ENCODE data around the gene TSPAN3.
A peak's percentile ranks its signal among the peaks of the same experiment; 100 is the strongest.

- TF ChIP-seq CTCF (IDR thresholded peaks at IDR 0.05; ENCODE audit: insufficient read depth, low read length) = no peak
- TF ChIP-seq GABPA (IDR thresholded peaks at IDR 0.05; ENCODE audit: low read depth) = peak; percentile 71
- peak; percentile 86 for TF ChIP-seq POLR2AphosphoS5 (IDR thresholded peaks at IDR 0.05; ENCODE audit: low read depth)
- no peak for TF ChIP-seq REST (IDR thresholded peaks at IDR 0.05; ENCODE audit: insufficient replicate concordance, low read depth)
Observed at GRCh38 chr15:76994971-76995945, 75.7 kb downstream of the TSPAN3 start, which contains the start of gene PSTPIP1.
